ENCODE results near the gene MYH9. TPM values are rescaled to one million over a fixed set of nuclear protein-coding genes. Genes with fewer than 3 reads are reported as not detected.

Gene MYH9
- total RNA-seq, 2 donors from 2014 or later = 294 to 323 TPM

GRCh38 chr22:36294801-36295200 lies 93.0 kb downstream of the MYH9 start:
- H3K4me3 ChIP-seq = no peak overlapping the region
- H3K27ac ChIP-seq = no peak overlapping the region
- TF ChIP-seq POLR2A (IDR thresholded peaks at IDR 0.05) (no peak), CTCF (IDR thresholded peaks at IDR 0.05) (no peak)
- WGBS, 2 donors = 87 to 93% methylated on average over 10 to 11 of the region's 11 CpGs
- H3K9me3 ChIP-seq = no peaks in the 10 kb centered on the region
- no peaks in the 10 kb centered on the region for H3K27me3 ChIP-seq
- no peaks in the 10 kb centered on the region for H3K4me1 ChIP-seq
- intact Hi-C loops (cut with DNase I) = no loop called here
- peaks cover 71 to 81% of the 10 kb centered on the region in 2 donors for H3K36me3 ChIP-seq (replicated peaks in 1 of 2; ENCODE audit: insufficient read depth in 1 of 2, low read depth in 2 of 2)
- ATAC-seq (no peak), DNase-seq (no peak)

DNA sequence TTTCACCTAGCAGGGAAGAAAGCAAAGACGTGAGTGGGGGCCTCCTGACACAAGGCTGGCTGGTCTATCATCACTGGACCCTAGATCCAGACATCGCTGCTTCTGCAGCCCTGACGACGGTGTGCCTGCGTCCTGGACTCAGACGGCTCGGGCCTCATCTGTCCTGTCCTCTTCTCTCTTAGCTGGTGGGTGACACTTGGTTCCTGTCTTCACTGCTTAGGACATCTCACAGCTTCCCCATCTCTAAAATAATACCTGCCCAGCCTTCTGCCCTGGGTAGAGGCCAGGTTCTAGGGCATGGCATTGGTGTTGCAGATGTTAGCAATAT lies 93.5 kb downstream of the MYH9 start:
- Histone ChIP-seq H3K36me3 (replicated peaks in 1 of 2; ENCODE audit: insufficient read depth in 1 of 2, low read depth in 2 of 2) (peaks cover 65 to 81% of the 10 kb centered on the region in 2 donors), H3K4me3 (no peak overlapping the region), H3K9me3 (no peaks in the 10 kb centered on the region), H3K27me3 (no peaks in the 10 kb centered on the region), H3K4me1 (no peaks in the 10 kb centered on the region), H3K27ac (no peak overlapping the region)
- DNase-seq = no peak
- intact Hi-C loops (cut with DNase I) = no loop called here
- 94 to 98% methylated on average over 7 of the region's 7 CpGs for WGBS, 2 donors
- no peak for ATAC-seq
- TF ChIP-seq CTCF (IDR thresholded peaks at IDR 0.05) (no peak), POLR2A (IDR thresholded peaks at IDR 0.05) (no peak)

- WGBS, 2 donors = 91 to 94% methylated on average over 26 of the region's 26 CpGs
- H3K4me3 ChIP-seq = no peak overlapping the region
- intact Hi-C loops (cut with DNase I) = no loop called here
- H3K36me3 ChIP-seq (replicated peaks in 1 of 2; ENCODE audit: insufficient read depth in 1 of 2, low read depth in 2 of 2) = peaks cover 61 to 81% of the 10 kb centered on the region in 2 donors
- ATAC-seq (no peak), DNase-seq (no peak)
- no peaks in the 10 kb centered on the region for H3K27me3 ChIP-seq
- no peak for TF ChIP-seq CTCF (IDR thresholded peaks at IDR 0.05)
- no peak for TF ChIP-seq POLR2A (IDR thresholded peaks at IDR 0.05)
- no peak overlapping the region for H3K27ac ChIP-seq
- no peaks in the 10 kb centered on the region for H3K9me3 ChIP-seq
- H3K4me1 ChIP-seq = no peaks in the 10 kb centered on the region
These were observed 94.0 kb downstream of the MYH9 start for GRCh38 chr22:36293606-36294292.

DNA sequence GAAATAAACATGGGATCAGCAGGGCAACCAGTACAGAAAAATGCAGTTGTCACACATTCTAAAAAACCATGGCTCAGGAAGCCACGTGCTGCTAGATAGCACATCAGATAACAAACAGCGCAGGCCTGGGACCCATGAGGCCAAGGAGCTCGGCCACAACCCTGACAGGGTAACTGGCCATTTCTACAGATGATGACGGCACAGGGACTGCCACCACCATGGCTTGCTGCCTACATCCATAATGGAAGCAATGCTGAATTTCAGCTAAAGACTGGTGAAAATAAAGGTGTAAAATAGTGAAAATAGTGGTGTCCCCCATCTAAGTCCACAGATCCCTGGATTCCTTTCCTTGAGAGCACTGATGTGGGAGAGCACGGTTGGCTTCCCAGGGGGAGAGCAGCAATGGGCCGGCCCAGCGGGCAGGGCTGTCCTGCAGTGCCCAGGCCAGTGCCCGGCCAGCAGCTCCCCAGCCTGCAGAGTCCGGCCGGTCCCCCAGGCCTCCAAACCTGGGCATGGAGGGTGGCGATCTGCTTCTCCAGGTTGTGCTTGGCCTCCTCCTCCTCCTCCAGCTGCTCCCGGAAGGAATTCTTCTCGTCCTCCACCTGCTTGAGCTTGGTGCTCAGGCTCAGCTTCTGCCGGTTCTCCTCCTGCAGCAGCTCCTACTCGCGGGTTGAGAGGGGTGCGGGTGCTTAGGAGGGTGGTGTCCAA lies 94.8 kb downstream of the MYH9 start:
- Histone ChIP-seq H3K4me3 (no peak overlapping the region), H3K36me3 (replicated peaks in 1 of 2; ENCODE audit: insufficient read depth in 1 of 2, low read depth in 2 of 2) (peaks cover 62 to 81% of the 10 kb centered on the region in 2 donors), H3K27me3 (no peaks in the 10 kb centered on the region), H3K4me1 (no peaks in the 10 kb centered on the region), H3K9me3 (no peaks in the 10 kb centered on the region), H3K27ac (no peak overlapping the region)
- TF ChIP-seq CTCF (IDR thresholded peaks at IDR 0.05) (no peak), POLR2A (IDR thresholded peaks at IDR 0.05) (no peak)
- ATAC-seq = no peak
- intact Hi-C loops (cut with DNase I) = no loop called here
- 85 to 91% methylated on average over 11 to 16 of the region's 17 CpGs for WGBS, 2 donors
- no peak for DNase-seq
